K562 (cell line): ENCODE data around the gene SLC6A9. TPM values are rescaled to one million over a fixed set of nuclear protein-coding genes. Genes with fewer than 3 reads are reported as not detected.

Experiments
- BRD4 ChIP-seq: fragments of 200-600 bp; sonication (generic); IDR thresholded peaks from 2 replicates; pipeline ENCODE4 v1.6.1; 2017; ENCODE audit warnings: inconsistent platforms
- CHCHD3 ChIP-seq: fragments of 250-450 bp; sonication (Bioruptor Pico); IDR thresholded peaks from 2 replicates; pipeline ENCODE4 v2.1.2; 2022; ENCODE audit warnings: mild to moderate bottlenecking
- CREM ChIP-seq: IDR thresholded peaks from 2 replicates; pipeline ENCODE4 v1.6.1; 2014; ENCODE audit warnings: antibody characterized with exemption, low read depth
- ELK3 ChIP-seq: fragments of 450-650 bp; formaldehyde crosslinking; IDR thresholded peaks from 2 replicates; pipeline ENCODE4 v1.4.0; 2020; ENCODE audit warnings: mild to moderate bottlenecking
- GABPB2 ChIP-seq: fragments of 250-450 bp; sonication (Bioruptor Pico); conservative IDR thresholded peaks from 2 replicates; pipeline ENCODE4 v1.5.1; 2021; ENCODE audit warnings: mild to moderate bottlenecking
- GATAD2A ChIP-seq: fragments of 450-650 bp; IDR thresholded peaks from 2 replicates; pipeline ENCODE4 v1.6.1; 2017
- IRF2 ChIP-seq: sonication (generic); formaldehyde crosslinking; IDR thresholded peaks from 2 replicates; pipeline ENCODE4 v1.8.1; 2022; ENCODE audit warnings: mild to moderate bottlenecking, missing genetic modification reagents
- KDM1A ChIP-seq, 2 experiments: fragments of 450-650 bp; IDR thresholded peaks; 2 replicates each; pipeline ENCODE4 v1.6.1; 2016; ENCODE audit warnings: mild to moderate bottlenecking in 2 of 2
- NCOA4 ChIP-seq: fragments of 450-650 bp; IDR thresholded peaks from 2 replicates; pipeline ENCODE4 v1.6.1; 2018; ENCODE audit warnings: mild to moderate bottlenecking; ENCODE audit not compliant: partially characterized antibody
- NFXL1 ChIP-seq: fragments of 450-650 bp; formaldehyde crosslinking; IDR thresholded peaks from 2 replicates; pipeline ENCODE4 v1.4.0; 2021; ENCODE audit warnings: mild to moderate bottlenecking
- RHOXF2B ChIP-seq: fragments of 250-450 bp; sonication (Bioruptor Pico); conservative IDR thresholded peaks from 2 replicates; pipeline ENCODE4 v1.5.1; 2021
- SMARCB1 ChIP-seq: IDR thresholded peaks from 2 replicates; pipeline ENCODE4 v1.6.1; 2011; ENCODE audit warnings: improper control_type of control experiment, low read depth; ENCODE audit not compliant: insufficient read length
- SRSF7 ChIP-seq: fragments of 200-400 bp; formaldehyde crosslinking; optimal IDR thresholded peaks from 2 replicates; pipeline ENCODE3; 2017; ENCODE audit warnings: mild to moderate bottlenecking, low read depth, low read length
- TCF3 ChIP-seq: sonication (generic); formaldehyde crosslinking; IDR thresholded peaks from 2 replicates; pipeline ENCODE4 v1.4.0; 2020; ENCODE audit warnings: mild to moderate bottlenecking, missing genetic modification reagents
- USF1 ChIP-seq: sonication (generic); formaldehyde crosslinking; IDR thresholded peaks from 2 replicates; pipeline ENCODE4 v1.9.0; 2022; ENCODE audit warnings: mild to moderate bottlenecking, missing genetic modification reagents
- YY1 ChIP-seq, 3 experiments: IDR thresholded peaks; 2 replicates each; pipeline ENCODE4 v1.6.1; 2011; ENCODE audit warnings: low read length in 2 of 3, mild to moderate bottlenecking in 2 of 3, moderate library complexity in 2 of 3, borderline replicate concordance in 1 of 3, control low read depth in 1 of 3, low read depth in 1 of 3; ENCODE audit not compliant: insufficient read depth in 3 of 3, insufficient replicate concordance in 2 of 3, control insufficient read depth in 1 of 3, insufficient read length in 1 of 3; ENCODE audit errors: extremely low read depth in 1 of 3
- ZFX ChIP-seq: sonication (generic); formaldehyde crosslinking; IDR thresholded peaks from 2 replicates; pipeline ENCODE4 v1.8.0; 2022; ENCODE audit warnings: mild to moderate bottlenecking, missing genetic modification reagents, moderate library complexity
- ZNF134 ChIP-seq: fragments of 250-450 bp; sonication (Bioruptor Pico); conservative IDR thresholded peaks from 2 replicates; pipeline ENCODE4 v1.4.0; 2020
- ZNF41 ChIP-seq: fragments of 250-450 bp; sonication (Bioruptor Pico); conservative IDR thresholded peaks from 2 replicates; pipeline ENCODE4 v1.4.0; 2020; ENCODE audit warnings: mild to moderate bottlenecking
- ZNF551 ChIP-seq: fragments of 250-450 bp; sonication (Bioruptor Pico); IDR thresholded peaks from 2 replicates; pipeline ENCODE4 v1.5.0; 2021; ENCODE audit warnings: mild to moderate bottlenecking, moderate library complexity
- ZNF699 ChIP-seq: fragments of 250-450 bp; sonication (Bioruptor Pico); IDR thresholded peaks from 2 replicates; pipeline ENCODE4 v1.8.0; 2021; ENCODE audit warnings: mild to moderate bottlenecking, moderate library complexity; ENCODE audit not compliant: insufficient replicate concordance
- ZNF717 ChIP-seq: fragments of 250-450 bp; sonication (Bioruptor Pico); IDR thresholded peaks from 2 replicates; pipeline ENCODE4 v1.5.0; 2021
- ZNF76 ChIP-seq: fragments of 250-450 bp; sonication (Bioruptor Pico); IDR thresholded peaks from 2 replicates; pipeline ENCODE4 v1.4.0; 2020; ENCODE audit warnings: mild to moderate bottlenecking, moderate library complexity, borderline replicate concordance
- polyA plus RNA-seq, 8 experiments: library from polyadenylated mRNA; depleted of rRNA in 4 of 8; stranded (reverse) in 5 of 8; unstranded in 3 of 8; fragments of >200 nt; fragmentation: Nextera tagmentation in 2 of 8; fragmentation: Illumina TruSeq in 1 of 8; extraction: Ambion mirVana in 2 of 8; extraction: Trizol in 1 of 8; gene quantifications; 2 replicates each; pipeline versions ENCODE4 v1.2.1 to v1.2.3, GENCODE V29; 2011 to 2014; ENCODE audit warnings: inconsistent platforms in 1 of 8, missing spikeins in 1 of 8
- total RNA-seq, 7 experiments: library from RNA; depleted of rRNA in 6 of 7; stranded (reverse); fragments of >200 nt in 6 of 7; fragmentation: Illumina TruSeq in 2 of 7; extraction: Trizol in 2 of 7; gene quantifications; 2 replicates each; pipeline versions ENCODE4 v1.2.1 to v1.2.3, GENCODE V29; 2011 to 2021; ENCODE audit warnings: low replicate concordance in 1 of 7
- TF ChIP-seq, protein P1 (sequence below): IDR thresholded peaks from 2 replicates; pipeline ENCODE4 v1.6.1; 2012; ENCODE audit warnings: low read depth, low read length, improper control_type of control experiment, borderline replicate concordance
- TF ChIP-seq, protein P2 (sequence below): fragments of 250-450 bp; sonication (Bioruptor Pico); IDR thresholded peaks from 2 replicates; pipeline ENCODE4 v1.4.0; 2020; ENCODE audit warnings: mild to moderate bottlenecking, moderate library complexity

The SLC6A9 gene
- total and polyA plus RNA-seq, 9 of the 15 experiments (the other 6 are each of a cell fraction or from before 2014, with no cell fraction given), result 0.17 to 18.7 (median 2.9) TPM

GRCh38 chr1:44035726-44036408 lies 4.6 kb upstream of the SLC6A9 start (continued):
- TF ChIP-seq BRD4 (no peak), USF1 (CRISPR knock-in tag) (no peak), ZNF717 (CRISPR knock-in tag) (no peak), ZNF76 (CRISPR knock-in tag) (peak; percentile 97), YY1 (IDR thresholded peaks at IDR 0.05; ENCODE audit: borderline replicate concordance in 1 of 3, control insufficient read depth in 1 of 3, extremely low read depth in 1 of 3, insufficient read depth in 3 of 3, insufficient read length in 1 of 3, insufficient replicate concordance in 2 of 3, low read depth in 1 of 3, low read length in 2 of 3) (peak in 1 of 3 experiments; percentile 58), GABPB2 (no peak), CREM (peak; percentile 100), ZNF41 (CRISPR knock-in tag) (peak; percentile 92), GATAD2A (peak; percentile 99), ZFX (CRISPR knock-in tag) (no peak; the same call in 1 of the 2 replicates), RHOXF2B (no peak), NCOA4 (peak; percentile 50), ZNF699 (CRISPR knock-in tag) (no peak), TCF3 (CRISPR knock-in tag) (peak; percentile 100), SMARCB1 (no peak), IRF2 (CRISPR knock-in tag) (no peak), KDM1A (IDR thresholded peaks at IDR 0.05) (peak; percentile 99), ZNF134 (CRISPR knock-in tag) (peak; percentile 75; the same call in 1 of the 2 replicates), SRSF7 (no peak), ZNF551 (CRISPR knock-in tag) (no peak), NFXL1 (CRISPR knock-in tag) (peak; percentile 93), ELK3 (peak; percentile 85; the same call in 1 of the 2 replicates), CHCHD3 (CRISPR knock-in tag) (no peak)
- TF ChIP-seq, protein P1, sequence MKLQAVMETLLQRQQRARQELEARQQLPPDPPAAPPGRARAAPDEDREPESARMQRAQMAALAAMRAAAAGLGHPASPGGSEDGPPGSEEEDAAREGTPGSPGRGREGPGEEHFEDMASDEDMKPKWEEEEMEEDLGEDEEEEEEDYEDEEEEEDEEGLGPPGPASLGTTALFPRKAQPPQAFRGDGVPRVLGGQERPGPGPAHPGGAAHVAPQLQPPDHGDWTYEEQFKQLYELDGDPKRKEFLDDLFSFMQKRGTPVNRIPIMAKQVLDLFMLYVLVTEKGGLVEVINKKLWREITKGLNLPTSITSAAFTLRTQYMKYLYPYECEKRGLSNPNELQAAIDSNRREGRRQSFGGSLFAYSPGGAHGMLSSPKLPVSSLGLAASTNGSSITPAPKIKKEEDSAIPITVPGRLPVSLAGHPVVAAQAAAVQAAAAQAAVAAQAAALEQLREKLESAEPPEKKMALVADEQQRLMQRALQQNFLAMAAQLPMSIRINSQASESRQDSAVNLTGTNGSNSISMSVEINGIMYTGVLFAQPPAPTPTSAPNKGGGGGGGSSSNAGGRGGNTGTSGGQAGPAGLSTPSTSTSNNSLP, result peak; percentile 81; the same call in 1 of the 2 replicates
- TF ChIP-seq, protein P2, sequence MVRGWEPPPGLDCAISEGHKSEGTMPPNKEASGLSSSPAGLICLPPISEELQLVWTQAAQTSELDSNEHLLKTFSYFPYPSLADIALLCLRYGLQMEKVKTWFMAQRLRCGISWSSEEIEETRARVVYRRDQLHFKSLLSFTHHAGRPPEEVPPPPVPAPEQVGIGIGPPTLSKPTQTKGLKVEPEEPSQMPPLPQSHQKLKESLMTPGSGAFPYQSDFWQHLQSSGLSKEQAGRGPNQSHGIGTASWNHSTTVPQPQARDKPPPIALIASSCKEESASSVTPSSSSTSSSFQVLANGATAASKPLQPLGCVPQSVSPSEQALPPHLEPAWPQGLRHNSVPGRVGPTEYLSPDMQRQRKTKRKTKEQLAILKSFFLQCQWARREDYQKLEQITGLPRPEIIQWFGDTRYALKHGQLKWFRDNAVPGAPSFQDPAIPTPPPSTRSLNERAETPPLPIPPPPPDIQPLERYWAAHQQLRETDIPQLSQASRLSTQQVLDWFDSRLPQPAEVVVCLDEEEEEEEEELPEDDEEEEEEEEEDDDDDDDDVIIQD (CRISPR knock-in tag), result peak; percentile 73; the same call in 1 of the 2 replicates
